AG10803 (cell line): ENCODE results near the gene CERK.

Source experiments
- DNase-seq: peaks from one replicate; pipeline ENCODE4 v3.0.0; 2010; ENCODE audit warnings: low read depth
- H3K4me3 ChIP-seq: 2 replicates; pipeline ENCODE4 v1.5.1; 2011; ENCODE audit warnings: mild to moderate bottlenecking, low read length, control low read depth
- TF ChIP-seq, protein P1 (sequence below): conservative IDR thresholded peaks from 2 replicates; pipeline ENCODE4 v1.5.1; 2011; ENCODE audit warnings: mild to moderate bottlenecking, low read length, control low read depth, inconsistent platforms

CERK gene

DNA sequence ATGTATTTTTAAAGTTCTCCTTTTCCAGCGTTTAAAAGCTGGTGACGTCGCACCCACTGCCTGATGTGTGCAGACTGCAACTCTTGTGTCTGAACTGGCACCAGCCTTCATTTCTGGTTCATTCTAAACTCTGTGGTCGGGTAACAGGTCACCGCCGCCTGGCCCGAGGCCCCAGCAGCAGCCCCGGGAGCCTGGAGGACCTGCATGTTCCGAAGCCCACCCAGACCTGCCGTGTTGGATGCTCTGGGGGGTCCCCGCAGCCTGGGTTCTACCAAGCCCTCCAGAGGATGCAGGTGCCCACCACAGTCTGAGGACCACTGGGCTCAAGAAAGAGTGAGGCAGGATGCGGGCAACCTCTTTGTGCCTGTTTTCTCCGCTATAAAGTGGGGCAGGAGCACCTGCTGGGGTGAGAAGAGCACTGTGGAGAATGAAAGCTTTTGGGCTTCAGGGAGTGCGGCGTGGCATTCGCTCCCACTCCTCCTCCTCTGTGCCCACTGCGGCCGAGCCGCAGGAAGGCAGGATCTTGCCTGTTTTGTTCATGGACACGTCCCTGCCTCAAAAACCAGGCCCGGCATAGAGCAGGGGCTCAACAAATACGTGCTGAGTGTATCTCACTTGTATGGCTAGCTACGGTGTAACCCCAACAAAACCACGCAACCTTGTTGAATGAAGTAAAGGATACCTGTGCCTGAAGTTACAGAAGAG, 40.1 kb downstream of the CERK start:
- TF ChIP-seq, protein P1, sequence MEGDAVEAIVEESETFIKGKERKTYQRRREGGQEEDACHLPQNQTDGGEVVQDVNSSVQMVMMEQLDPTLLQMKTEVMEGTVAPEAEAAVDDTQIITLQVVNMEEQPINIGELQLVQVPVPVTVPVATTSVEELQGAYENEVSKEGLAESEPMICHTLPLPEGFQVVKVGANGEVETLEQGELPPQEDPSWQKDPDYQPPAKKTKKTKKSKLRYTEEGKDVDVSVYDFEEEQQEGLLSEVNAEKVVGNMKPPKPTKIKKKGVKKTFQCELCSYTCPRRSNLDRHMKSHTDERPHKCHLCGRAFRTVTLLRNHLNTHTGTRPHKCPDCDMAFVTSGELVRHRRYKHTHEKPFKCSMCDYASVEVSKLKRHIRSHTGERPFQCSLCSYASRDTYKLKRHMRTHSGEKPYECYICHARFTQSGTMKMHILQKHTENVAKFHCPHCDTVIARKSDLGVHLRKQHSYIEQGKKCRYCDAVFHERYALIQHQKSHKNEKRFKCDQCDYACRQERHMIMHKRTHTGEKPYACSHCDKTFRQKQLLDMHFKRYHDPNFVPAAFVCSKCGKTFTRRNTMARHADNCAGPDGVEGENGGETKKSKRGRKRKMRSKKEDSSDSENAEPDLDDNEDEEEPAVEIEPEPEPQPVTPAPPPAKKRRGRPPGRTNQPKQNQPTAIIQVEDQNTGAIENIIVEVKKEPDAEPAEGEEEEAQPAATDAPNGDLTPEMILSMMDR = no peak
- DNase-seq = no peak
- H3K4me3 ChIP-seq = no peak overlapping the region

- TF ChIP-seq, protein P1 = no peak
- no peak for DNase-seq
- no peak overlapping the region for H3K4me3 ChIP-seq
These were observed 41.4 kb downstream of the CERK start for GRCh38 chr22:46696614-46697013.

- no peak overlapping the region for H3K4me3 ChIP-seq
- no peak for DNase-seq
- TF ChIP-seq, protein P1 = no peak
These were observed 41.9 kb downstream of the CERK start for GRCh38 chr22:46696229-46696518.

DNA sequence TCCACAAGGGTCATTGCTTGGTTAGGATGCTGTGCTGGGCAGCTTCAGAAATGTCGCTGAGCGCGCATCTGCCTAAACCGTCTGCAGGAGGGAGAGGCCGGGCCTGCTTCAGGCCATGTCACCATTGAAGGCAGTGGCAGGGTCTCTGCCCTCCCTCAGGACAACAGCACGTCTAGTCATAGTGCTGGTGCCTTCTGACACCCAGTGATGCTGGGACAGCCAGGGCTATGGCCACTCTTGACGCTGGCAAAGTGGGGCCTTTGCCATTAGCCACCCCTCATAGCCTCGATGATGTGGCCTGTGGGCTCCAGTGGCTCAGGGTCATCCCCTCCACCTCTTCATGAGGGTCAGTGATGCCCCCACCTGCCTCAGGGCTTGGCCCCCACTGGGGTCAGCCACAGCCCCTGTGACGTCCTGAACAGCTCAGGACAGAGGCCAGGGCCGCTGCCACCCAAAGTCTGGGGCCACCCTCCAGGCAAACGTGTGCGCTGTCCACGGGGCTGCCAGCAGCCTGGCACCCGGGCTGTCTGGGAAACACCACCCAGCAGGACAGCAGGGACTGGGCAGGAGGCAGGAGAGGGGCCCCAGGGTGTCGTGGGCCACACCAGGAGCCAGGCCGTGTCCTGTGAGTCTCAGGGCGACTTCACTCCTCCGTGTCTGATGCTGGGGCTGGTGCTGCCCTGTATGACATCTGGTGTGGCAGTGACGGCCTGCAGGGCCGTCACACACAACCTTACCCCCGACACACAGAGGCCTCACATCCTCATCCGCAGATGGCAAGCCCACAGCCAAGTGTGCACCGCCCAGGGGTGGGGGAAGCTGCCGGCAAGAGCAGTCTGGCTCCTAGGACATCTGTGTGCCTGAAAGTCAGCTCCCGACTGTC, 42.5 kb downstream of the CERK start:
- no peak overlapping the region for H3K4me3 ChIP-seq
- TF ChIP-seq, protein P1 = no peak
- no peak for DNase-seq

GRCh38 chr22:46694416-46695170, 43.5 kb downstream of the CERK start:
- no peak overlapping the region for H3K4me3 ChIP-seq
- DNase-seq = no peak
- TF ChIP-seq, protein P1 = no peak

DNA sequence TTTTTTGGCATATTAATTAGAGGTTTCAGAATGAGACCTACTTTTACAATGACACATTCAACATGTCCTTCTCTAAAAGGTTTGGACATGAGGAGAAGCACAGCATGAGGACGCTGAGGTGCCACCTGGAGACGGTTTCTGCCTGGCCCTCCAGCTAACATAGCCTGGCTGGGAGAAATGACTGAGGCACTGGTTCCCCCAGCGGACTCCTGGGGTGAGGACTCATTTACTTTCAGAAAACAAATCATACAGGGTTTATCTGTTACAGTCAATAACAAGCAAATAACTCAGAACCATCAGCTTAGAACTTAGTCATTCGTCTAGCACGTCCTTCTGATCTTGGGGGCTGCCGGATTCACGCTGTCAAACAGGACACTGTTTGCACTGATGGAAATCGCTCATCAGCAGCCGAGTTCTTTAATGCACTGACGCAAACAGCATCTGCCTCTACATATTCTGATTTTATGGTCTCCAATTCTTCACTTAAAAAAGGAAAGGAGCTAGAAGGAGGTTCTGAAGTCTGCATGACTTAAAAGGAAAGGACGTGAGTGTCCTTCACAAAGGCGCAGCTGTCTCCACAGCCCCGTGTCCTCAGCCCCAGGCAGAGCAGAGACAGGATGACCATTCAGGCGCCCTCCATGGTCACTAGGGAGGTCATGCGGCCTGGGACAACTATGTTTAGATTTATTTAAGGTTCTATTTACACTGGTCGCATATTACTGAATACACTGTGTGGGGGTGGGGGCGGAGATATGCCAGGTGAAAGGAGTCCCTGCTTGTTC, 44.2 kb downstream of the CERK start:
- TF ChIP-seq, protein P1 = no peak
- DNase-seq = no peak
- H3K4me3 ChIP-seq = no peak overlapping the region
